Inflammatory macrophage treated with lipopolysaccharide for 4 hours (primary cell): ENCODE measurements around the gene OR2Z1.

Source experiments
- DNase-seq: peaks from one replicate; pipeline ENCODE4 v3.0.0-alpha.2; 2020

OR2Z1 gene, protein sequence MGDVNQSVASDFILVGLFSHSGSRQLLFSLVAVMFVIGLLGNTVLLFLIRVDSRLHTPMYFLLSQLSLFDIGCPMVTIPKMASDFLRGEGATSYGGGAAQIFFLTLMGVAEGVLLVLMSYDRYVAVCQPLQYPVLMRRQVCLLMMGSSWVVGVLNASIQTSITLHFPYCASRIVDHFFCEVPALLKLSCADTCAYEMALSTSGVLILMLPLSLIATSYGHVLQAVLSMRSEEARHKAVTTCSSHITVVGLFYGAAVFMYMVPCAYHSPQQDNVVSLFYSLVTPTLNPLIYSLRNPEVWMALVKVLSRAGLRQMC

DNA sequence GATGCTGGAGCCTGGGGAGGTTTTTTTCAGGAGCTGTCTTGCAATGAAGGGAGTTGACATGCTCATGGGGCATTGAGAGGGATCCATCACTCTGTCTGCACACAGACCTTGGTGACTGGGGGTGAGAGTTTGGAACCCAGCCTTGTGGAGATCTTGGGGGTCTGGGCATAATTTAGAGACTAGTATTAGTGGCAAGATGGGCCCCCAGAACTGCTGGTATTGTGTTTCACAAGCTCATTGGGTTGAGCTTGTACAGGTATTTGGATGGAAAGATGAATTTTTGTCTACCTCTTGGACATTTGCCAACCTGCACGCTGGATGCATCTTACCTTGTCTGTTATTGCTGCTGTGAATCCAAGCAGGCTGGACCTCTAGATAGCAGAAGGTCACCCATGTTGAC, at the start of gene OR2Z1:
Gene OR2Z1, plus strand, starts transcription at position 301 of the 400 bp plus-strand sequence. CDS start 9,395 bp downstream, outside the sequence.
- DNase-seq: no peak

DNA sequence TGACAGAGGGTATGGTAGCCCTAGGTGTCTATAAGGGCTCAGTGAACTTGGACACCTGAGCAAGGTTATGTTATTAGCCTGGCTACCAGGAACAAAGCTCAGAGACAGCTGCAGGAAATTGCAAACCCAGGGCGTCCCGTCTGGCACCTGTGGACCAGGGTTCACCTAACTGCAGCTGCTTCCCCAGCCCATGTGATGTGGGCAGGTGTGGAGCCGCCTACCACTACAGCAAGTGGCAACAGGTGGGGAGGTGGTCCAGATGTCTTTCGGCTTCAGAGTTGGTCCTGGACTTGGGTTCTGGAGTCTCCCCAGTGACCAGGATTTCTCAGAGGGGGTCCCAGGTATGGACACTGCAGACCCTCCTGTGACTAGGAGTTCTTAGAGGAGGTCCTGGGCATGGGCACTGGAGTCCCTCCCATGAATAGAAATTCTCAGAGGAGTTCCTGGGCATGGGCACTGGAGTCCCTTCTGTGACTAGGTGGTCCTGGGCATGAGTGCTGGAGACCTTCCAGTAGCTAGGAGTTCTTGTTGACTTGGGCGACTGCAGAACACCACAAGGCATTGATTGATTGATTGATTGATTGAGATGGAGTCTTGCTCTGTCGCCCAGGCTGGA, 48.0 kb upstream of the OR2Z1 start:
- no peak for DNase-seq

DNA sequence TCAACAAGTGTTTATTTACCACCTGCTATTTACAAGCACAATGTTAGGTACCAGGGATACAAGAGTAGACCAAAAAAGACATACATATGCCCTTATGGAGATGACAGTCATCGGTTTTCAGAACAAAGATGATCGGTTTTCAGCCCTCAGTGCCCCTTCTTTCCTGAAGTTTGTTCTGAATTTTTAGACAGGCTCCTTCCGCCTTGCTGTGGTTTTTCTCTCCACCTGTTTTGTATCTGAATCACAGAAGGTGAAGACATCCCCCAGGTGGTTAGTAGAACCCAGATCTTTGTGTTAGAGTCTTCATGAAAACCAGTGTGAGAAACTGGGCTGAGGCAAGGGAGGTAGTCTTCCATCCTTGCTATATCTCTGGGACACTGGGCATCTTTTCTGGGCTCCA, 46.4 kb upstream of the OR2Z1 start:
- no peak for DNase-seq

DNA sequence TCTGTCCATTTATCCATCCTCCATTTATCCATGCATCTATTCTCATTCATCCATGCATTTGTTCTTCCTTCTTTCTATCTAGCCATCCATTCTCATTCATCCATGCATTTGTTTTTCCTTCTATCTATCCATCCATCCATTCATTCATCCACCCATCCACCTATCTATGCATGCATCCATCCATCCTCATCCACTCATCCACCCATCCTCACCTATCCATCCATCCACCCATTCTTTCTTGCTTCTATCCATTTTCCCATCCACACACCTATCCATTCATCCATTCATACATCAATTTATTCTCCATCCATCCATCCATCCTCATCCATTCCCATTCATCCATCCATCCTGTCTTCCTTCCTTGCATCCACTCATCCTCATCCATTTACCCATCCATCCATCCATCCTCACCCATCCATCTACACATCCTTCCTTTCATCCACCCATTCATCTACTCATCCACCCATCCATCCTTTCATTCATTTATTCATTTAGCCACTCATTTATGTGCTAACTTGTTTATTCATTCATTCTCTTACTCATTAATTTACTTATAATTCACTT, 43.1 kb upstream of the OR2Z1 start:
- DNase-seq: no peak

DNA sequence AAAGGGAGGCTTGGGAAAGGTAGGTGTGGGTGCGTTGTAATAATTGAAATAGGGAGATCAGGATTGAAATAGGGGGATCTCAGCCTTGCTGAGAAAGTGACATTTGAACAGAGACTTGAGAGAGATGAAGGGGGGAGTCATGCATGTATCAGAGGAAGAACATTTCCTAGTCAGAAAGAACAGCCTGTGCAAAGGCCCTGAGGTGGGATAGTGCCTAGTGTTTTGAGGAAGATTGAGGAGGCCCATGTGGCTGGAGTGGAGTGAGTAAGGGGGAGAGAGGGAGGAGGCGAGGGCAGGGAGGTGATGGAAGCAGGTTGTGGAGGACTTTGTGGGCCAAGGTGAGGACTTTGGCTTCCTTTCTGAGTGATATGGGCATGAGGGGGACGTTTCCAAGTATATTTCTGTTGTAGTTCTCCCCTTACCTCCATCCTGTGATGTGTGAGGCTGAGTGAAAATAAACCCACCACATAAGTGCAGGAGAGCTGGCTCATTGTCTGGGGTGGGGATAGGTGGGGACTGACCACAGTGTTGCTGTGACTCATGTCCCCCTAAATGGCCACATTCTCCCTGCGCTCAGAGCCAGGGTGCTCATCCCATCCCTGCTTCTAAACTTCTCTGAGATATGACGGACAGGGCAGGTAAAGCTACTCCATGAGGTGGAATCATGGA, 40.6 kb upstream of the OR2Z1 start:
- no peak for DNase-seq

DNA sequence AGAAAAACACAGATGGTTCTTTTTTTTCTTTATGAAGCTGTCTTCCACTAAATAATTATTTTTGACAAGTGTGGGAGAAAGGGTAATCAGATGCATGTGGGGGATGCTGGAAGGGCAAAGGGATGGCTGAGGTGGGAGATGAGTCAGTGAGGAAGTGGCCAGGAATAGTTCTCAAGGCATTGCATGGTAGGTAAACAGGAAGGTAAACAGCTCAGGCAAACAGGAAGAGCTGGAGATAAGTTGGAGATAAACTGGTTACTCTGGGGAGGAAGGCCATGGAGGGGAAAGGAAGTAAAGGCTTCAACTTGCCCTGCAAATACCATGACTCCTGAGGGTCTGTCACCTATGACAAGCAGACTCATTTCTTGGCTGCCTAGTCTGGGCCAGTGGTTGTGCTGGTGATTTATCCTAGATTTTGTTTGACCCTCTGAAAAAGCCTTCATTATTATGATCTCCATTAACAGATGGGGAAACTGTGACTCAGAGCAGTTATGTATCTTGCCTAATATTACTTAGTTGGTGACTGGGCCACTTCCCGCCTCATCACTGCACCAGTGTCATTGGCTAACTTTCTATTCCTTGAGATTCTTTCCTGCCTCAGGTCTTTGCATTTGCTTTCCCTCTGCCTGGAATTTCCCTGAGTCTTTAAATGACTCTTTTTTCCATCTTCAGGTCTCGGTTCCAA, 39.9 kb upstream of the OR2Z1 start:
- DNase-seq: peak; percentile 87

DNA sequence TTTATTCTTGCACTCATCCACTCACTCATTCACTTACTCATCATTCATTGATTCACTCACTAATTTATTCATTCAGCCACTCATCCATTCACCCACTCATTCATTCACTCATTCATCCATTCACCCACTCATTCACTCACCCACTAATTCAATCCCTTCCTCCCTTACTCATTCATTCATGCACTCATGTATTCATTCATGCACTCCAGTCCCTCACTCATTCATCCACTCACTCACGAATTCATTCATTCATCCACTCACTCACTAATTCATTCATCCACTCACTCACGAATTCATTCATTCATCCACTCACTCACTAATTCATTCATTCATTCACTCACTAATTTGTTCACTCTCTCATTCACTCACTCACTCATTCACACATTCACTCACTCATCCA, 39.0 kb upstream of the OR2Z1 start:
- no peak for DNase-seq

DNA sequence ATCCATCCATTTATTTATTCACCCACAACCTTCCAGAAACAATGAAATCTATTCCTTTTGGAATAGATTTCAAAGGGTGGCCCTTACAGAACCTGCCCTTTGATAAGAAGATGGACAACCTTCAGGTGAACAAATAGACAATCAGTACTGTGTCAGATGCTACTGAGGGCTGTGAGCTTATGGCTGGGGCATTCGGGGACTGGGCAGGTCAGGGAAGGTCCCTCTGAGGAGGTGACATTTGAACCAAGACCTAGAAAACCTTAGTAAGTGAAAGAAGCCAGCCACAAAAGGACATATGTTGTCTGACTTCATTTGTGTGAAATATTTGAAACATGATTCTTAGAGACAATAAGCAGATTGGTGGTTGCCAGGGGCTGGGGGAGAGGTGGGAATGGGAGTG, 38.5 kb upstream of the OR2Z1 start:
- no peak for DNase-seq

DNA sequence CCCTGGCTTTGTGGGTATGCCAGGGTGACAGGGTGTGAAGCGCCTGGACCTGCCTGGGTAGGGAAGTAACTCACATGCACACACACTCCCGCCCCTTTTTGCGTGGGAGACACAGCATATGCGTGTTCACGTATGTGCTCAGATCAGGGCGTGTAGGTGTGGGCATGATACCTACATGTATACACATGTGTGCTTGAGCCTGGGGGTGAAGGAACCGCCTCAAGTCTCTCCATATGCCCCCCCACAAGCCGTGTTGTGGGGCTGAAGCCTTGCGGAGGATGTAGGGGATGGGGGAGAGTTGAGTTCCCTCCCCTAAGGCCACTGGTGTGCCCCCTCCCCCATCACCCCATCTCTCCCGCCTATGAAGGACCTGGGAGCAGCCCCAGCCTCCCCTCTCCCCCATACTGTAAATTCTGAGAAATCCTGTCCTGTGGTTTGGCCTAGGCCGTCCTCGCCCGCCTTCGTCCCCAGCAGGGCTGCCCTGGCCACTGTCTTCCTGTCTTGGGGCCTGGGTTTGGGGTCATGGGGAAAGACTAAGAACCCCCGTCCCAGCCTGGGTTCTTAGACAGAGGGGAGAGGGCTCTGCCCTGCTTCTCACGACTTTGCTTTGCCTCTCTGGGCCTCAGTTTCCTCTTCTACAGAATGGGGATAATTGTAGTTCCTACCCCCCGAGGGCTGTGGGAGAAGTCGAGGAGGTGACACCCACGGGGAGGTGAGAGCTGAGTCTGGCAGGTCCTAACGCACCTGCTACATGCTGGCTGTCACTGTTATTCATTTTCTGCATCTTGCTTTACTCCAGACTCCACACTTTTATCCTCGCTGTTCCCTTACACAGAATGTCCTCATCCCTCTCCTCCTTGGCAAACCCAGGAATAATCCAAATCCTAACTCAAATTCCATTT, 37.2 kb upstream of the OR2Z1 start:
- DNase-seq: peak; percentile 41

DNA sequence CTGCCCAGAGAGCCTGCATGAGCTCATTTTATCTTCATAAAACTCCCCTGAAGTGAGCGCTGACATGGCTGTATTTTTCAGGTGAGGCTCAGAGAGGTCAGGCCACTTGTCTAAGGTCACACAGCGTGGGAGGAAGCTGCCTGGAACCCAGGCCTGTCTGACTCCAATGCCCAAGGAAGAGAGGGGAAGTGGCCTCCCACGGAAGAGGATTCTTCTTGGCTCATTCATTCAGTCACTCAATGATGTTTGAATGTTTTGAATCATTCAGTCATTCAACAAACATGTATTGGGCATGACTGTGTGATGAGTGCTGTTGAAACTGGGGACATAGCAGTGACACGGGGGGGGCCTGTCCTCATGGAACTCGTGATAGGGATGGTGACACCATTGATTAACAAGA, 34.9 kb upstream of the OR2Z1 start:
- peak; percentile 47 for DNase-seq

DNA sequence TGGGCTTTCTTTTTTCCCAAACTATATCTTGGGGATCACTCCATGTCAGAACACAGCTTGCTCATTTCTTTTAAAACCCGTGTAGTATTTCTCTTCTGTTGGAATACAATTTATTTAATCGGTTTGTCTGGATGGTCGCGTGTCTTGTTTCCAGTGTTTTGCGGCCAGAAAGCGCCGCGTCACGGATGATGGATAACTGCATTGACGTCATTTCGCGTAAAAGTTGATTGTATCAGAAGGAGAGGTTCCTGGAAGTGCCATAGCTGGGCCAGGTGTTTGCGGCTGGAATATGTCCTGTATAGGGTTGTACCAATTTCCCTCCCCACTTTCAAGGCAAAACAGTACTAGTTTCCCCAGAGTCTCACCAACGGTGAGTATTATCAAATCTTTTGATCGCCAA, 32.5 kb upstream of the OR2Z1 start:
- no peak for DNase-seq

DNA sequence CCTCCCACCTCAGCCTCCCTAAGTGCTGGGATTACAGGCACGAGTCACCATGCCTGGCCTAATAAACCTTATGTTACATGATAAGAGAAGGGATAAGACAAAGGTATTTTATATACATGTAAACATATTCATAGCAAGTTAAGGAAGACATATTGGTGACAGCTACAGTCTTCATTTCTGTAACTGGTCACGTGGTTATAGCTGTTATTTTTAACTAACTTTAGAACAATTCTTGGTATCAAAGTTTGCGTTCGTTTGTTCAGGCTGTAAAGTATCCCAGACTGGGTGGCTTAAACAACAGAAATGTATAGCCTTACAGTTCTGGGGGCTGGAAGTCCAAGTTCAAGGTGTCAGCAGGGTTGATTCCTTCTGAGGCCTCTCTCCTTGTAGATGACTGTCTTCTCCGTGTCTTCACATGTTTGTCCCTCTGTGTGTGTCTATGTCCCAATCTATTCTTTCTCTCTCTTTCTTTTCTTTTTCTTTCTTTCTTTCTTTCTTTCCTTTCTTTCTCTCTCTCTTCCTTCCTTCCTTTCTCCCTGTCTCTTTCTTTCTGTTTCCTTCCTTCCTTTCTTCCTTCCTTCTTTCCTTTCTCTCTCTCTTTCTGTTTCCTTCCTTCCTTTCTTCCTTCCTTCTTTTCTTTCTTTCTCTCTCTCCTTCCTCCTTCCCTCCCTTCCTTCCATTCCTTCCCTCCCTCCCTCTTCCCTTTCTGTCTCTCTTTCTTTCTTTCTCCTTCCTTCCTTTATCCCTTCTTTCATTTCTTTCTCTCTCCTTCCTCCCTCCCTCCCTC, 30.5 kb upstream of the OR2Z1 start:
- no peak for DNase-seq

DNA sequence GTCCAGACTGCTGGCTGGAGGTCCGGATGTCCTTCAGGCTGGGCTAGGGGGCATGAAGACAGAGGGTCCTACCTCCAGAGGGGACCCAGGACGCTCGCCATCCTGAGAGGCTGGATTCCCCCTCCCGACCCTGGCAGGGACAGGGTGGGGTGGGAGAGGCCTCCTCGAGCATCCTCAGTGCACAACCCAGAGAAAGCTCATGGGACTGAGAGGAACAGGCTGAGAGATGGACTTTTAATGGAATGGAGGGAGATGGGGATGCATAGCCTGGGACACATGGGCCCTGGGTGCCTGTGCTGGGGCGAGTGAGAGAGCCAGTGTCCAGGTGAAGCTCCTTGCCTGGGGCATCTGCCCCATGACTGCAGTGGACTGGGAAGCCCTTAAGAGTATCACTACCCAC, 25.9 kb upstream of the OR2Z1 start:
- no peak for DNase-seq

DNA sequence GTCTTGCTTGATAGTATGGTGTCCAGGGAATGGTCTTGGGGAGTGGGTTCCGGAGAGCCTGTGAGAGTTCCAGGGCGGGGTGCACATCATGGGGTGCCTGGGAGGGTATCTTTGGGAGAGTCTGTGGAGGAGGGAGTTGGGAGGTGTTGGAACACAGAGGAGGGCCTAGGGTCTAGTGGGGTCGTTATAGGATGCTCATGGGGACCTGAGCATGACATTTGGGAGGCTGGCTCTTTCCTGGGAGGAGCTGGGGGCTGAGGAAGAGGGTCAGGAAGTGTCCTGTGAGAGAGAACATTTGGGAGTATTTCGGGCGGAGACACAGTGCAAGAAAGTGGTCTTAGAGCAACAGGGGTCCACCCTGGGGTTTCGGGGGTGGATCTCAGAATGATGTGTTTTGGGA, 25.5 kb upstream of the OR2Z1 start:
- DNase-seq: no peak

DNA sequence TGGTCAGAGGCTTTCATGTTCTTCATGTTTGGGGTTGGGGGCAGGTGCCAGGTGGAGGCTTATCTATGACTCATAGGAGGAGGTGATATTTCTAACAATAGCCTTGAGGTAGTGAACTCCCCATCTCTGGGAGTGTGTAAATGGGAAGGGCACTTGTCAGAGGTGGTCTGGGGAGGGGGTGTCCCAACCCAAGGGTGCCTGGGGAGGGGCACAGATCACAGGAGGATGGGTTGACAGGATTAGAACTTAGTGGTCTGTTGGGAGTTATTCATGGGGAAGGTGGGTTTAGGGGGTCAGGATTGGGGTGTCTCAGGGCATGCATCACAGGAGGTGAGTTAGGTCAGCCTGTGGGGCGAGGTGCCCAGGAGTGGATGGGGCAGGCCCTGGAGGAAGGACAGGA, 24.4 kb upstream of the OR2Z1 start:
- no peak for DNase-seq

DNA sequence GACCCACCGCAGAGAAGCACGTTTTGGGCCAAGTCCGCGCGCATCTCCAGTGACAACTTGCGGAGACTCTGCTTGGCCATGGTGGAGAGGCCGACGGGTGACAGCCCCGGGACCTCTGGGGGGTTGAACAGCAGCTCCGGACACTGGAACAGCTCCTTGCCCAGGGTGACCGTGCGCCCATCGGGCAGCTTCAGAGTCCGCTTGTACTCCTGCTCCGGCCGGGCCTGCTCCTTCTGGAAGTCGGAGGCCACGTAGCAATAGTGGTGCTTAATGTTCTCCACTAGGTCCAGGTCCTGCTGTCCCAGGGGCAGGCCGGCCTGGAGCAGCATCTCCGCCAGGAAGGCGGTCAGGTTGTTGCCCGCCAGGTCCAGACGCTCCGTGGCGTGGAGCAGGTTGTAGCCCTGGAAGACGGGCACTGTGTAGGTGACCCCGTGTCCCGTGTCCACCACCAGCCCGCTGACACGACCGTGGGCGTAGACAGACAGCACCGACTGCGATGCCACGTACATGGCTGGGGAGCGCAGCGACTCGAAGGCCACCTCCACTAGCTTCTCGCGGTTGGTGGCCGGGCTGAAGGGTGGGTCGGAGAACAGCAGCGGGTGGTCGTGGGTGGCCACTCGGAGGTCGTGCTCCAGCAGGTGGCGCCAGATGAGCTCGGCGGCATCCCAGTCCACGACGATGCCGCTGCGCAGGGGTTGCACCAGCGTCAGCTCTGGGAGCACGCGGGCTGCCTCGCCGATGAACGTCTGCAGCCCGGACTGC, 23.6 kb upstream of the OR2Z1 start:
- DNase-seq: no peak

DNA sequence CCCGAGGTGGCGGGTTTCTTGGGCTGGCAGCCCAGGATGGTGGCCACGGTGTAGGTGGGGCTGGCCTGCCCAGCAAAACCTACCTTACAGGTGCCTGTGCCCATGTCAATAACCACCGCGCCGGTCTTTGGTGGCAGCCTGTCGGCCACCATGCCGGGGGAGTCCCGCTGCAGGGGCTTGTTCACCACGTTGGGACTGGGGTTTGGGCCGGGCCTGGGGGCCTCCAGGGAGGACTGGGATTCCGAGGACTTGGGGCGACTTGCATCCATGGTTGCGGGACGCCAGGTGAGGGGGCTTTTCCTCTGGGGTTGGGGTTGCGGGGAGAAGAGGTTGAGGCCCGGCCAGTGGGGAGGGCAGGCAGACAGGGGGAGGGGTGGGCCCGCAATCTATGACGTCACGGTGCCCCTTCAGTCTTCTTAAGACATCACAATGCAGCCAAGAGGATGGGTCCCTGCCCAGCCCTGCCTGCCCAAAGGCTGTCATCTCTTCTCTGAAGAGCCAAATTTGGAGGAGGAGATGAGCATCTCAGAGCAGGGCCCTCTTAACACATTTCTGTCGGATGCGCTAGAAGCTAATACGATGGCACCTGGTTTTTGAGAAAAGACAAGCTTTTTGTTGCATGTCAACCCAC, 22.9 kb upstream of the OR2Z1 start, which contains the start of gene ACTL9:
Gene ACTL9, minus strand, starts transcription at position 363 of the 631 bp plus-strand sequence. Its CDS starts 94 bp downstream, at position 269.
- no peak for DNase-seq

DNA sequence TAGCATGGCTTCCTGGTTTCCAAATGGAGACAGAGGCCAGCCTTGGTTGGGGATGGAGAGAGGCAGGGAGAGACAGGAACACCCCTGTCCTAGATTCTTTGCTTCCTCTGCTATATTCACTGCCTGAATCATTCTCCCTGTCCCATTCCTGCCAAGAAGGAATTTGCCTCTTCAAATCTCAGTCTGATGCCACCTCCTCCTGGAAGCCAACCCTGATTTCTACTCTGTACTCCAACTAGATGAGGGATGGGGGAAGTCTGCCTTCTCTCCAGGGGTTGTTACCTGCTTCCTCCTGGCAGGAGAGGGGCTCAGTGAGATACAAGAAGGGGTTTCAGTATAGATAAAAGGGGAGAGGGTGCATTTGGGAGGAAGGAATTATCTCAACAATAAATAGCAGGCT, 21.5 kb upstream of the OR2Z1 start:
- no peak for DNase-seq

DNA sequence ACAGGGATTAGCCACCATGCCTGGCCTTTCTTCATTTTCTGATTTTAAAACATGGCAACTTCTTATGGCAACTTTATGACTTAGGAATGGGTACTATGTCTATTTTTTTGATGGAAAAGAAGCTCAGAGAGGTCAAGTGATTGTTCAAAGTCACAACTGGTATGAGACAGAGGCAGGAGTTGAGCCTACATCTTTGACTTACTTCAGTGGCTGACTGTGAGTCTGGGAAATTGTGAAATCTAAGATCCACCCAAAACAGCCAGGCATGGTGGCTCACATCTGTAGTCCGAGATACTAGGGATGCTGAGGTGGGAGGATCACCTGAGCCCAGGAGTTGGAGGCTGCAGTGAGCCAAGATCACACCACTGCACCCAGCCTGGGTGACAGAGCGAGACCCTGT, 20.5 kb upstream of the OR2Z1 start:
- peak; percentile 6 for DNase-seq

DNA sequence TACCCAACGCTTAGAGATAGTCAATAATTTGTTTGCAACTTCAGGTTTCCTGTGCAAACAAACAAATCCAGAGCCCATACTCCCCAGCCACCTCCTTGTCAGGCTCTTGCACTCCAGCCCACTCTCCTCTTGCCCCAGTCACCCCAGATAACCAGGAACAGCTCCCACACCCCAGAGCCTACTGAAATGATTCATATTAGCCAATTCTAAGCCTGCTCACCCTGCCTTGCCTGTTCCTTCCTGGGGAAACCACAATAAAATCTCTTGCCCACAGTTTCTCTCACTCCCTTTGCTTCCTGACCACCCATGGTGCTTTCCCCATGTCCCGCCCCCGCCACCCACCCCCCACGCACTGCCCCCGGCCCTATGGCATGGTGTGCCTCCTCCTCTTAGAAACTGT, 19.1 kb upstream of the OR2Z1 start:
- peak; percentile 57 for DNase-seq
